Upper lobe of left lung (tissue), 4 donors: ENCODE measurements around the gene SIDT2.

Experiments used
- CTCF ChIP-seq, 6 experiments: fragments of 450-650 bp in 4 of 6; fragments of 200-600 bp in 2 of 6; sonication (generic) in 2 of 6; IDR thresholded peaks; one replicate each; pipeline ENCODE4 v1.5.1; 2016 to 2019; ENCODE audit warnings: antibody characterized with exemption in 6 of 6
- EP300 ChIP-seq, 4 donors: sonication (generic); formaldehyde crosslinking; IDR thresholded peaks; one replicate each; pipeline ENCODE4 v1.5.1; 2017; ENCODE audit warnings: antibody characterized with exemption in 4 of 4, control low read depth in 2 of 4
- POLR2AphosphoS5 ChIP-seq, 2 donors: sonication (generic); formaldehyde crosslinking; IDR thresholded peaks; one replicate each; pipeline ENCODE4 v1.5.1; 2017; ENCODE audit warnings: antibody characterized with exemption in 2 of 2

GRCh38 chr11:117232911-117233409, 54.4 kb downstream of the SIDT2 start:
- no peak for TF ChIP-seq POLR2AphosphoS5 (IDR thresholded peaks at IDR 0.05)
- TF ChIP-seq CTCF (IDR thresholded peaks at IDR 0.05) = no peak
- no peak for TF ChIP-seq EP300 (IDR thresholded peaks at IDR 0.05)
